Daoy (cell line): ENCODE results near the gene PROS1. TPM values are rescaled to one million over a fixed set of nuclear protein-coding genes. Genes with fewer than 3 reads are reported as not detected.
"Not testable (repeated sequence)": the region's sequence is repeated elsewhere in the genome, so short reads cannot be mapped to it uniquely, and the experiment has no call there.

Experiments
- DNase-seq: peaks from one replicate; pipeline ENCODE4 v3.0.0-alpha.2; 2015; ENCODE audit warnings: low read depth
- total RNA-seq: library from RNA; depleted of rRNA; stranded (reverse); fragments of >200 nt; shearing (Covaris generic); gene quantifications from 2 replicates; pipeline ENCODE4 v1.2.3, GENCODE V29; 2014

Gene PROS1
- total RNA-seq, 1 experiment from 2014 or later, result 5.9 TPM

GRCh38 chr3:93969997-93970396, 3.7 kb downstream of the PROS1 start:
- no peak for DNase-seq

GRCh38 chr3:93969443-93969842, 4.3 kb downstream of the PROS1 start:
- DNase-seq, result peak; percentile 15

GRCh38 chr3:93965106-93965505, 8.6 kb downstream of the PROS1 start:
- DNase-seq, result not testable (repeated sequence)

- DNase-seq, result no peak
Observed at GRCh38 chr3:93962798-93963197, 10.9 kb downstream of the PROS1 start.

- DNase-seq, result no peak
Observed at GRCh38 chr3:93961489-93961888, 12.2 kb downstream of the PROS1 start.

GRCh38 chr3:93961026-93961425, 12.7 kb downstream of the PROS1 start:
- DNase-seq, result no peak

- peak; percentile 8 for DNase-seq
Observed at GRCh38 chr3:93949958-93950357, 23.7 kb downstream of the PROS1 start.

- DNase-seq, result not testable (repeated sequence)
Observed at GRCh38 chr3:93937485-93937884, 36.2 kb downstream of the PROS1 start.

GRCh38 chr3:93936549-93936948, 37.1 kb downstream of the PROS1 start:
- no peak for DNase-seq

GRCh38 chr3:93934366-93935046, 39.2 kb downstream of the PROS1 start:
- DNase-seq, result no peak

GRCh38 chr3:93931597-93932229, 42.0 kb downstream of the PROS1 start:
- no peak for DNase-seq

- DNase-seq, result no peak
Observed at GRCh38 chr3:93930041-93930440, 43.7 kb downstream of the PROS1 start.

- no peak for DNase-seq
Observed at GRCh38 chr3:93926789-93927188, 46.9 kb downstream of the PROS1 start.

GRCh38 chr3:93924491-93924890, 49.2 kb downstream of the PROS1 start:
- DNase-seq, result peak; percentile 5

- DNase-seq, result no peak
Observed at GRCh38 chr3:93923006-93923405, 50.7 kb downstream of the PROS1 start.

GRCh38 chr3:93917546-93918029, 56.1 kb downstream of the PROS1 start:
- not testable (repeated sequence) for DNase-seq

GRCh38 chr3:93913623-93914022, 60.1 kb downstream of the PROS1 start:
- DNase-seq, result not testable (repeated sequence)

GRCh38 chr3:93911206-93911605, 62.5 kb downstream of the PROS1 start:
- DNase-seq, result no peak

GRCh38 chr3:93910097-93910496, 63.6 kb downstream of the PROS1 start:
- no peak for DNase-seq

- DNase-seq, result no peak
Observed at GRCh38 chr3:93907132-93907531, 66.6 kb downstream of the PROS1 start.

- DNase-seq, result no peak
Observed at GRCh38 chr3:93906245-93906644, 67.5 kb downstream of the PROS1 start.

- DNase-seq, result no peak
Observed at GRCh38 chr3:93904568-93904967, 69.1 kb downstream of the PROS1 start.

- DNase-seq, result not testable (repeated sequence)
Observed at GRCh38 chr3:93878250-93879017, 95.3 kb downstream of the PROS1 start.
